HAP-1 (cell line): ENCODE measurements around the gene RIN3.

Experiments used
- DNase-seq, 2 experiments: peaks; one replicate each; pipeline ENCODE4 v3.0.0-alpha.2; 2016 to 2020; ENCODE audit warnings: low spot score in 2 of 2
- H3K27me3 ChIP-seq: fragments of 250-450 bp; sonication (Bioruptor Pico); 2 replicates; pipeline ENCODE4 v1.5.1; 2020; ENCODE audit warnings: low read depth, mild to moderate bottlenecking, moderate library complexity
- H3K36me3 ChIP-seq: fragments of 250-450 bp; sonication (Bioruptor Pico); replicated peaks from 2 replicates; pipeline ENCODE4 v1.5.1; 2020; ENCODE audit warnings: mild to moderate bottlenecking
- H3K4me1 ChIP-seq: fragments of 250-450 bp; sonication (Bioruptor Pico); 2 replicates; pipeline ENCODE4 v1.5.1; 2020; ENCODE audit warnings: mild to moderate bottlenecking
- H3K4me3 ChIP-seq: fragments of 250-450 bp; sonication (Bioruptor Pico); 2 replicates; pipeline ENCODE4 v1.5.1; 2020; ENCODE audit warnings: mild to moderate bottlenecking, moderate library complexity
- H3K9me3 ChIP-seq: fragments of 250-450 bp; sonication (Bioruptor Pico); 2 replicates; pipeline ENCODE4 v1.5.1; 2020; ENCODE audit warnings: mild to moderate bottlenecking, moderate library complexity
- in situ Hi-C: fragments of 300-500 bp; cut with MboI; formaldehyde crosslinking; loops from 3 replicates; pipeline ENCODE4 v1.14.3; 2020; ENCODE audit warnings: low sequenced_read_pairs, inconsistent platforms, mixed read lengths

Gene RIN3

DNA sequence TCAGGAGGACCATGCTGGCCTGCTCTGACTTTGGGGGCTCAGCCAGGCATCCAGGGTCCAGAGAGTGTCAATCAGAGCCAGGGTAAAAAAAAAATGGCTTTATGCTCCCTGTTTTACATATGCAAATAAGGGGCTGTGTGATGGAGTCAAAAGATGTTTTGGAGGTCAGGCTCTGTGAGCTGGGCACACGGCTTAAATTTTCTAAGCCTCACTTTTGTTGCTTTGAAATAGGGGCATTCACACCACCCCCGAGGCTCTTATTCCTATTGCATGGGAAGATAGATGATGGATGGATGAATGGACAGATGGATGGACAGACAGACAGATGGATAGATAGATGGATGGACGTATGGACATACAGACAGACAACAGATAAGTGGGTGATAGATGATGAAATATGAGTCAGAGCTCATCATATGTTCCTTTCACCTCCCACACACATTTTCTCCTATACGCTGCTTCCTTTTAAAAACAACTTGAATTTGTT lies 42.7 kb downstream of the RIN3 start:
- Histone ChIP-seq H3K9me3 (no peaks in the 10 kb centered on the region), H3K36me3 (peaks cover 4% of the 10 kb centered on the region; the same call in 1 of the 2 replicates), H3K4me3 (no peak overlapping the region), H3K27me3 (no peaks in the 10 kb centered on the region), H3K4me1 (no peaks in the 10 kb centered on the region)
- in situ Hi-C loops = no loop called here
- no peak for DNase-seq

DNA sequence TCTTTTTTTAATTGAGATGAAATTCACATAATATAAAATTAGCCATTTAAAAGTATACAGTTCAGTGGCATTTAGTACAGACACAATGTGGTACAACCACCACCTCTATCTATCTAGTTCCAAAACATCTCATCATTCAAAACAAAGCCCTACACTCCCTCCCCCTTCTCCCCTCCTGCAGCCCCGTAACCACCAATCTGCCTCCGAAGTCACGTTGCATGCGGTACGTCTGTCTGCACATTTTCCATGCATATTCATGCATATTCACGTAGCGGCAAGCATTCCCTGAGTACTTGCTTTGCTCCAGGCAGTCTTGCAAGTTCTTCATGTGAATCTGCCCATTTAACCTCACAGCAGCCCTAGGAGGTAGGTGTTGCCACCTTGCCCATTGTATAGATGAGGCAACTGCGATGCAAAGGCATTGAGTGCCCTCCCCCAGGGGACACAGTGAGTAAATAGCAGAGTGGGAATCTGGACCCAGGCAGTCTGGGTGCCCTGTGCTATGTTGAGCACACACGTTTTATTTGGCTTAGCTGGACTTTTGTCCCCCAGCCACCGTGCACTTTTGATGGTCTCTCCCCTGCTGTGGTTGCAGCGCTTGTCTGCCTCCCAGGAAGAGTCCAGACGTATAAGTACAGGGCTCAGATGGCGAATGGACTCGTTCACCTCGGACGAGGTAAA lies 43.4 kb downstream of the RIN3 start:
- no peaks in the 10 kb centered on the region for H3K4me1 ChIP-seq
- no peak overlapping the region for H3K4me3 ChIP-seq
- H3K36me3 ChIP-seq = peaks cover 4% of the 10 kb centered on the region; the same call in 1 of the 2 replicates
- no peaks in the 10 kb centered on the region for H3K27me3 ChIP-seq
- in situ Hi-C loops = no loop called here
- no peak for DNase-seq
- H3K9me3 ChIP-seq = no peaks in the 10 kb centered on the region

- Histone ChIP-seq H3K9me3 (no peaks in the 10 kb centered on the region), H3K27me3 (no peaks in the 10 kb centered on the region), H3K4me3 (no peak overlapping the region), H3K36me3 (peaks cover 4% of the 10 kb centered on the region; the same call in 1 of the 2 replicates), H3K4me1 (no peaks in the 10 kb centered on the region)
- no peak for DNase-seq
- in situ Hi-C loops = no loop called here
Observed at GRCh38 chr14:92557544-92557912, 43.9 kb downstream of the RIN3 start.

GRCh38 chr14:92558319-92558718 lies 44.7 kb downstream of the RIN3 start:
- Histone ChIP-seq H3K9me3 (no peaks in the 10 kb centered on the region), H3K36me3 (peaks cover 4% of the 10 kb centered on the region; the same call in 1 of the 2 replicates), H3K4me1 (no peaks in the 10 kb centered on the region), H3K4me3 (no peak overlapping the region), H3K27me3 (no peaks in the 10 kb centered on the region)
- in situ Hi-C loops = no loop called here
- no peak for DNase-seq

DNA sequence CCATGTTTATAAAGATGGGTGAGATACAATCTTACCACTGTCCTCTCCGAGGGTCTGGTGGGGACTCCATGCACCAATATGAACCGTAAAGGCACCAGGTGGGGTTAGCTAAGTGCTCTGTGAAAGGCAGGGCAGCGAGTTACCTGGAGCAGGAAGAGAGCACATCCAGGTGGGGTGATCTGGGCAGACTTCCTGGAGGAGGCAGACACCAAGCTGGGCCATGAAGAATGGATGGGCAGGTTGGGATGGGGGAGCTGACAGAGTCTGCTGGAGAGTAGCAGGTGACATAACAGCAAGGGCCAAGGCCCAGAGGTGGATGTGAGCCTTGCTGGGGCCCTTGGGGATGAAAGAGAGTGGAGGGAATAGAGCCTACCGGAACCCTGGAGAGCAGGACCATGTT lies 45.9 kb downstream of the RIN3 start:
- Histone ChIP-seq H3K4me1 (no peaks in the 10 kb centered on the region), H3K4me3 (no peak overlapping the region), H3K27me3 (no peaks in the 10 kb centered on the region), H3K9me3 (no peaks in the 10 kb centered on the region), H3K36me3 (peaks cover 4% of the 10 kb centered on the region; the same call in 1 of the 2 replicates)
- DNase-seq = no peak
- in situ Hi-C loops = no loop called here

DNA sequence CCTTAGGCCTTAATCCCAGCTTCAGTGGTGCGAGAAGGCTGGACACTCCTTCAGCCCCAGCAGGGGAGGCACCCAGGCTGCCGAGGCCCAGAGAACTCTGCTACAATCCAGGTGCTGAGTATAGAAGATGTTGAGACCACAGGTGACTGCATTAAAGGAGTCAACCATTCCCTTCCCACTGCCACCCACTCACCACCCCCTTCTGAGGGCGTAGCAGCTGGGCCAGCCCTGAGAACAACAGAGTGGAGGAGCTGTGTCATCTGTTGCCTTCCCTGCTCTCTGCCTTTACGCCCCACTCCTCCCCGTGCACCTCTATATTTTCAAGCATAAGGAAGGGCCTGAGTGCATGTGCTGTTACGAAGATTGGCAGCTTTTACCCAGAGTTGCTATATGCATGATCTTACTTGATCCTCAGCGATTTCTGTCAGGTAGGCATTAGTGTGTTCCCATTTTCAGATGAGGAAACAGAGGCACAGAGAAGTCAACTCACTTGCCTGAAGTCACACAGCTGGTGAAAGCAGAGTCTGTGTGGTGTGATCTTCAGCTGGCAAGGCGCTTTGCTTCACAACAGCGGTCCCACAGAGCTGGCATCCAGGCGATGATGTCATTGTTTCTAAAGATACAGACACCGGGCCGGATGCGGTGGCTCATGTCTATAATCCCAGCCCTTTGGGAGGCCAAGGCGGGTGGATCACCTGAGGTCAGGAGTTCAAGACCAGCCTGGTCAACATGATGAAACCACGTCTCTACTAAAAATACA lies 46.7 kb downstream of the RIN3 start:
- in situ Hi-C loops = no loop called here
- H3K36me3 ChIP-seq = peaks cover 4% of the 10 kb centered on the region; the same call in 1 of the 2 replicates

DNA sequence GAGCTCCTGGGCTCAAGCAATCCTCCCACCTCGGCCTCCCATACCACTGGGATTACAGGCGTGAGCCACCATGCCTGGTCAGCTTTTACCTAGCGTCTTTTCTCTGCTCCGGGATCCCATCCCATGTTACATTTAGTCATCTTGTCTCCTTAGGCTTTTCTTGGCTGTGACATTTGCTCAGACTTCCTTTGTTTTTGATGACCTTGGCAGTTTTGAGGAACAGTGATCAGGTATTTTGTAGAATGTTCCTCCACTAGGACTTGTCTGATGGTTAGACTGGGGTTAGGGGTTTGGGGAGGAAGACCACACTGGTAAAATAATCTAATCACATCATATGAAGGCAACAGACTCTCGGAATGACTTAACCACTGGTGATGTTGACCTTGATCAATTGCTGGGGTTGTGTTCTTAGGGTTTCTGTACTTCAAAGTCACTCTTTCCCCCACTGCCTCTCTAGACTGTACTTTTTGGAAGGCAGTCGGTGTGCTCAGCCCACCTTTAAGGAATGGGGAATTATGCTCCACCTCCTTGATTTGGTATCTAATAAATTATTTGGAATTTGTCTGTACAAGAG lies 48.4 kb downstream of the RIN3 start:
- in situ Hi-C loops = no loop called here
- Histone ChIP-seq H3K9me3 (no peaks in the 10 kb centered on the region), H3K27me3 (no peaks in the 10 kb centered on the region), H3K4me1 (no peaks in the 10 kb centered on the region), H3K36me3 (no peaks in the 10 kb centered on the region), H3K4me3 (no peak overlapping the region)
- DNase-seq = no peak

More for the DNA sequence above, 46.7 kb downstream of the RIN3 start:
- Histone ChIP-seq H3K27me3 (no peaks in the 10 kb centered on the region), H3K9me3 (no peaks in the 10 kb centered on the region), H3K4me3 (no peak overlapping the region), H3K4me1 (no peaks in the 10 kb centered on the region)
- DNase-seq = no peak

DNA sequence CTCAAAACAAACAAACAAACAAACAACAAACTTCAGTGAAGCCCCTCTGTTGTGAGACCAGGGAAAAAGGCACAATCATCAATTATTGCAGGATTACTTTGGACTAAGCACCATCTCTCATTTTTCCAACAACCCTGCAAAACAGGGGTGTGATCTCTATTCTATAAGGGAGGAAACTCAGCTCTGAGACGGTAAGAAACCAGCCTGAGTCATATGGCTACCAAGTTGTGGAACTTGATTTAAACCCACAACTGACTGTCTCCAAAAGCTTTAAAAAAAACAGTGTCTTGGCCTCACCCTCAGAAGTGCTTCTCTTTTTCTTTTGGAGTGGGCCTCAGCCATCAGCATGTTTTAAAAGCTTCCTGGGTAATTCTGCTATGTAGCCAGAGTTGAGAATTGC lies 49.8 kb downstream of the RIN3 start:
- Histone ChIP-seq H3K4me1 (no peaks in the 10 kb centered on the region), H3K4me3 (no peak overlapping the region), H3K36me3 (no peaks in the 10 kb centered on the region), H3K9me3 (no peaks in the 10 kb centered on the region), H3K27me3 (no peaks in the 10 kb centered on the region)
- in situ Hi-C loops = no loop called here
- DNase-seq = no peak

DNA sequence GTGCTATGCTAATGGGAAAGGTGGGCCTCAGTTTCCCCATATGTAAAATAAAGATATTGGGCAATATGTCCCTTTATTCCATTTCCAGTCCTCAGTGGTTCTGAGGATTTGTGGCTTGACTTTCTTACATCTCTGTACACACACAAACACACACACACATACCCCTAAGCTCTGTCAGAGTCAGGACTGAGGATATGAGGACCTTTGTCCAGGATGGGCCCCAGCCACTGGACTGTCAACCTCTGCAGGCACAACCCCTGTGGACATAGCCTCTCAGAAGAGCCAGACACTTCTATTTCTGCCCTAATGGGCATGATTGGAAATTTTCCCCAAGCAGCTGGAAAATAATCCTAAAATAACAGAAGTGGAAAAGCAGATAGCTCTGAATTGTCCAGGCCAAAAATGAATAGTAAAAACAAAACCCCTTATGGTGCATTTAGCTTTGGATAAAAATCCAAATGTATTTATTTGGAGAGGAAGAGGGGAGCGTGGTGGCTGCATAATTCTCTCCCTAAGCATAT lies 50.2 kb downstream of the RIN3 start:
- Histone ChIP-seq H3K4me1 (no peaks in the 10 kb centered on the region), H3K36me3 (no peaks in the 10 kb centered on the region), H3K9me3 (no peaks in the 10 kb centered on the region), H3K27me3 (no peaks in the 10 kb centered on the region), H3K4me3 (no peak overlapping the region)
- no peak for DNase-seq
- in situ Hi-C loops = no loop called here

DNA sequence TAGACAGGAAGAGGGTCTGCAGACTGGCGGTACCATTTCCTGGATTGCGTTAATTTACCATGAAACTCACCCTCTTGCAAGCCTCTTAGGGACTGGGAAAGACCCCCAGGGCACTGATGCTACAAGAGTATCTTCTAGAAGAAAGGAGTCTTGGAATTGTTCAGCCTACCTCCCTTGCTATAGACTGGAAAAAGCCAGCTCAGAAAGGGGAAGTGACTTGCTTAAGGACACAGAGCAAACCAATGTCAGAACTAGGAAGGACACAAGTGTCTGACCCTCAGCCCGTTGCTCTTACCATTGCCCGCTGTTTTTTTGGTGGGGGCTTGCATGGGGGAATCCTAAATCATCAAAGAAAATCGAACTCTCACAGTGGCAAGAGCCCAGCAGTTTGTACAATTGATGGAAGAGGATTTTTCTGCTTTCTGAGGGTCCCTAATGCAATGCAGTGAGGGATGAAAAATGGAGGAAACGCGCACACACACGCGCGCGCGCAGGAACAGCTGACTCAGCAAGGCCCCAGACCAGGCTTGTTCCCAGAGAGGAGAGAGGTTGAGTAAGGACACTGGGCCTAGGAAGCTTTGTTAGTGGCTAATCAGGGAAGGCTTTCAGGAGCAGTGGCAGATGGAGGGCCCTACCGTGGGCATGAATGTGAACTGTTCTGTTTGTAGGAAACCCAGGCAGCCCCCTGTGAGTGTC lies 50.9 kb downstream of the RIN3 start:
- Histone ChIP-seq H3K27me3 (no peaks in the 10 kb centered on the region), H3K4me3 (no peak overlapping the region), H3K9me3 (no peaks in the 10 kb centered on the region), H3K4me1 (no peaks in the 10 kb centered on the region), H3K36me3 (no peaks in the 10 kb centered on the region)
- no peak for DNase-seq
- in situ Hi-C loops = no loop called here

GRCh38 chr14:92565040-92565717 lies 51.6 kb downstream of the RIN3 start:
- in situ Hi-C loops = no loop called here

DNA sequence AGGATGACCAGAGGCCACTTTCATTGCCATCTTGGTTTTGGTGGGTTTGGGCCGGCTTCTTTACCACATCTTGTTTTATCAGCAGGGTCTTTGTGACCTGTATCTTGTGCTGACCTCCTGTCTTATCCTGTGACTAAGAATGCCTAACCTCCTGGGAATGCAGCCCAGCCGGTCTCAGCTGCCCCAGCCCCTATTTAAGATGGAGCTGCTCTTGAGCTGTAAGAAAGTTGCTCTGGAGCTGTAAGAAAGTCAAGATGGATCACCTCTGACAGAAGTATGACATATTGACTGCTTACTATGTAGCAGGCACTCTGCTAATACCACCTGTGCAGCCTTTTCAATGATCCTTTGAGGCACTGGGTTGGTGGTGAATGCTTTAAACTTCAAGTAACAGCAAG lies 52.1 kb downstream of the RIN3 start:
- Histone ChIP-seq H3K4me3 (no peak overlapping the region), H3K27me3 (no peaks in the 10 kb centered on the region), H3K9me3 (no peaks in the 10 kb centered on the region), H3K4me1 (no peaks in the 10 kb centered on the region), H3K36me3 (no peaks in the 10 kb centered on the region)
- in situ Hi-C loops = no loop called here
- no peak for DNase-seq

More at GRCh38 chr14:92565040-92565717, 51.6 kb downstream of the RIN3 start:
- no peak for DNase-seq
- no peaks in the 10 kb centered on the region for H3K27me3 ChIP-seq
- H3K9me3 ChIP-seq = no peaks in the 10 kb centered on the region
- H3K4me1 ChIP-seq = no peaks in the 10 kb centered on the region
- no peaks in the 10 kb centered on the region for H3K36me3 ChIP-seq
- H3K4me3 ChIP-seq = no peak overlapping the region

- no peaks in the 10 kb centered on the region for H3K4me1 ChIP-seq
- H3K27me3 ChIP-seq = no peaks in the 10 kb centered on the region
- no peak overlapping the region for H3K4me3 ChIP-seq
- DNase-seq = no peak
- H3K36me3 ChIP-seq = no peaks in the 10 kb centered on the region
- in situ Hi-C loops = no loop called here
- H3K9me3 ChIP-seq = no peaks in the 10 kb centered on the region
Observed at GRCh38 chr14:92567173-92567725, 53.7 kb downstream of the RIN3 start.
